HepG2 (cell line): ENCODE data around the gene LLGL2. TPM values are rescaled to one million over a fixed set of nuclear protein-coding genes. Genes with fewer than 3 reads are reported as not detected.

ENCODE experiments used
- CC2D1A ChIP-seq: sonication (generic); formaldehyde crosslinking; IDR thresholded peaks from 2 replicates; pipeline ENCODE4 v1.8.1; 2023; ENCODE audit warnings: mild to moderate bottlenecking, missing genetic modification reagents
- E2F2 ChIP-seq: sonication (generic); formaldehyde crosslinking; IDR thresholded peaks from 2 replicates; pipeline ENCODE4 v1.4.0; 2020; ENCODE audit warnings: missing genetic modification reagents, borderline replicate concordance
- MXD4 ChIP-seq: IDR thresholded peaks from 2 replicates; pipeline ENCODE4 v1.6.1; 2016; ENCODE audit warnings: mild to moderate bottlenecking, missing biosample characterization, missing genetic modification reagents
- NR2F1 ChIP-seq, 2 experiments: fragments of 450-650 bp in 1 of 2; formaldehyde crosslinking in 1 of 2; IDR thresholded peaks; 2 replicates each; pipeline versions ENCODE4 v1.5.0 to v1.6.1; 2016 to 2020; ENCODE audit warnings: mild to moderate bottlenecking in 1 of 2, missing compliant biosample characterization in 1 of 2, missing genetic modification reagents in 1 of 2, moderate library complexity in 1 of 2
- RARG ChIP-seq: sonication (generic); formaldehyde crosslinking; IDR thresholded peaks from 2 replicates; pipeline ENCODE4 v1.4.0; 2020; ENCODE audit warnings: low read depth, mild to moderate bottlenecking, missing genetic modification reagents
- RELA ChIP-seq: sonication (generic); formaldehyde crosslinking; IDR thresholded peaks from 2 replicates; pipeline ENCODE4 v1.4.0; 2020; ENCODE audit warnings: missing genetic modification reagents
- RNF2 ChIP-seq: fragments of 450-650 bp; conservative IDR thresholded peaks from 2 replicates; pipeline ENCODE4 v1.6.1; 2016; ENCODE audit warnings: low read depth
- TFDP1 ChIP-seq: IDR thresholded peaks from 2 replicates; pipeline ENCODE4 v1.6.1; 2016; ENCODE audit warnings: missing compliant biosample characterization, missing genetic modification reagents, borderline replicate concordance
- WIZ ChIP-seq: sonication (generic); formaldehyde crosslinking; IDR thresholded peaks from 2 replicates; pipeline ENCODE4 v1.5.1; 2020; ENCODE audit warnings: mild to moderate bottlenecking, missing genetic modification reagents
- ZBTB10 ChIP-seq: sonication (generic); formaldehyde crosslinking; IDR thresholded peaks from 2 replicates; pipeline ENCODE4 v1.4.0; 2020; ENCODE audit warnings: missing genetic modification reagents, borderline replicate concordance
- ZBTB44 ChIP-seq: sonication (generic); formaldehyde crosslinking; IDR thresholded peaks from 2 replicates; pipeline ENCODE4 v1.4.0; 2020; ENCODE audit warnings: missing genetic modification reagents
- ZBTB49 ChIP-seq: sonication (generic); formaldehyde crosslinking; IDR thresholded peaks from 2 replicates; pipeline ENCODE4 v1.4.0; 2020; ENCODE audit warnings: missing genetic modification reagents, borderline replicate concordance
- ZNF180 ChIP-seq: sonication (generic); formaldehyde crosslinking; IDR thresholded peaks from 2 replicates; pipeline ENCODE4 v1.4.0; 2020; ENCODE audit warnings: low read depth, missing genetic modification reagents, borderline replicate concordance
- ZNF34 ChIP-seq: sonication (generic); formaldehyde crosslinking; IDR thresholded peaks from 2 replicates; pipeline ENCODE4 v1.4.0; 2020; ENCODE audit warnings: mild to moderate bottlenecking, missing genetic modification reagents, borderline replicate concordance
- ZNF577 ChIP-seq: sonication (generic); formaldehyde crosslinking; IDR thresholded peaks from 2 replicates; pipeline ENCODE4 v1.4.0; 2020; ENCODE audit warnings: mild to moderate bottlenecking, low read depth, missing genetic modification reagents, borderline replicate concordance
- ZNF772 ChIP-seq: sonication (generic); formaldehyde crosslinking; IDR thresholded peaks from 2 replicates; pipeline ENCODE4 v1.5.0; 2020; ENCODE audit warnings: mild to moderate bottlenecking, missing genetic modification reagents
- ZNF777 ChIP-seq: sonication (generic); formaldehyde crosslinking; IDR thresholded peaks from 2 replicates; pipeline ENCODE4 v1.4.0; 2020; ENCODE audit warnings: missing genetic modification reagents
- ZNF781 ChIP-seq: sonication (generic); formaldehyde crosslinking; IDR thresholded peaks from 2 replicates; pipeline ENCODE4 v1.5.1; 2020; ENCODE audit warnings: borderline replicate concordance, mild to moderate bottlenecking, missing genetic modification reagents; ENCODE audit errors: not compliant biosample characterization
- polyA plus RNA-seq, 8 experiments: library from polyadenylated mRNA; depleted of rRNA in 3 of 8; stranded (reverse) in 7 of 8; unstranded in 1 of 8; fragments of >200 nt; fragmentation: Illumina TruSeq in 4 of 8; extraction: Trizol in 4 of 8; gene quantifications; 2 replicates each; pipeline versions ENCODE4 v1.2.1 to v1.2.3, GENCODE V29; 2011 to 2016; ENCODE audit warnings: low read depth in 4 of 8, missing spikeins in 1 of 8, mixed read lengths in 1 of 8; ENCODE audit not compliant: insufficient read depth in 1 of 8
- total RNA-seq, 5 experiments: library from RNA; depleted of rRNA; stranded (reverse); fragments of >200 nt; fragmentation: Illumina TruSeq; extraction: Trizol; gene quantifications; 2 replicates each; pipeline ENCODE4 v1.2.3, GENCODE V29; 2016; ENCODE audit warnings: low read depth in 1 of 5

Gene LLGL2
- total and polyA plus RNA-seq, 2 of the 13 experiments (the other 11 are each of a cell fraction or from before 2014, with no cell fraction given): 83.0 to 86.7 TPM

- TF ChIP-seq E2F2 (CRISPR knock-in tag): no peak
- no peak for TF ChIP-seq RARG (CRISPR knock-in tag)
- no peak for TF ChIP-seq CC2D1A
- TF ChIP-seq RNF2: peak; percentile 66; the same call in 1 of the 2 replicates
- TF ChIP-seq ZBTB44 (CRISPR knock-in tag): 0 out of 2 replicates have a peak, but pooled peaks have one; percentile 28
- no peak; the same call in 1 of the 2 replicates for TF ChIP-seq ZNF772 (CRISPR knock-in tag)
- TF ChIP-seq WIZ: no peak; the same call in 1 of the 2 replicates
- no peak for TF ChIP-seq ZBTB49 (CRISPR knock-in tag)
- peak; percentile 89; the same call in 1 of the 2 replicates for TF ChIP-seq RELA
- no peak for TF ChIP-seq TFDP1
- no peak for TF ChIP-seq ZNF180
- TF ChIP-seq ZNF777 (CRISPR knock-in tag): peak; percentile 66; the same call in 1 of the 2 replicates
- no peak for TF ChIP-seq ZNF781 (CRISPR knock-in tag)
- TF ChIP-seq MXD4 (CRISPR knock-in tag): peak; percentile 71
- TF ChIP-seq ZNF34 (CRISPR knock-in tag): no peak; the same call in 1 of the 2 replicates
- no peak for TF ChIP-seq ZNF577 (CRISPR knock-in tag)
- TF ChIP-seq ZBTB10: peak; percentile 91; the same call in 1 of the 2 replicates
- peak in 1 of 2 experiments; percentile 85; a peak in 1 of 4 replicates for TF ChIP-seq NR2F1 (CRISPR knock-in tag; IDR thresholded peaks at IDR 0.05)
Measured at GRCh38 chr17:75557075-75557851, 31.8 kb downstream of the LLGL2 start (continued).
